ENCODE measurements around the gene FCN2. TPM values are rescaled to one million over a fixed set of nuclear protein-coding genes. Genes with fewer than 3 reads are reported as not detected.
A peak's percentile ranks its signal among the peaks of the same experiment; 100 is the strongest.

The FCN2 gene
- total RNA-seq, 6 donors from 2014 or later, result not detected

- DNase-seq (no peak), ATAC-seq (ENCODE audit: low FRiP score in 2 of 2) (no peak)
- no peak overlapping the region for H3K4me3 ChIP-seq
- no peaks in the 10 kb centered on the region for H3K4me1 ChIP-seq
- H3K36me3 ChIP-seq, result peaks cover 0 to 3% (median 0%) of the 10 kb centered on the region in 4 donors
- no peaks in the 10 kb centered on the region for H3K9me3 ChIP-seq
- H3K27me3 ChIP-seq, result no peaks in the 10 kb centered on the region
- no peak overlapping the region for H3K27ac ChIP-seq
- WGBS, 2 donors, result 88 to 89% methylated on average over 6 to 12 of the region's 12 CpGs
- TF ChIP-seq EP300 (IDR thresholded peaks at IDR 0.05) (no peak), POLR2A (IDR thresholded peaks at IDR 0.05) (no peak), CTCF (IDR thresholded peaks at IDR 0.05) (no peak), POLR2AphosphoS5 (IDR thresholded peaks at IDR 0.05) (no peak)
Measured at GRCh38 chr9:134837529-134837928, 43.1 kb upstream of the FCN2 start.

- no peak overlapping the region for H3K4me3 ChIP-seq
- DNase-seq (peak in 1 of 2 donors; percentile 74), ATAC-seq (ENCODE audit: low FRiP score in 2 of 2) (no peak)
- H3K4me1 ChIP-seq, result no peaks in the 10 kb centered on the region
- peaks cover 0 to 3% (median 0%) of the 10 kb centered on the region in 4 donors for H3K36me3 ChIP-seq
- H3K27me3 ChIP-seq, result no peaks in the 10 kb centered on the region
- TF ChIP-seq EP300 (IDR thresholded peaks at IDR 0.05) (no peak), CTCF (IDR thresholded peaks at IDR 0.05) (no peak), POLR2AphosphoS5 (IDR thresholded peaks at IDR 0.05) (no peak), POLR2A (IDR thresholded peaks at IDR 0.05) (no peak)
- no peak overlapping the region for H3K27ac ChIP-seq
- 73 to 94% methylated on average over 14 to 34 of the region's 34 CpGs for WGBS, 2 donors
- no peaks in the 10 kb centered on the region for H3K9me3 ChIP-seq
Measured at GRCh38 chr9:134838651-134839454, 41.8 kb upstream of the FCN2 start.

GRCh38 chr9:134839455-134840125, 41.0 kb upstream of the FCN2 start:
- DNase-seq (peak in 1 of 2 donors; percentile 56), ATAC-seq (ENCODE audit: low FRiP score in 2 of 2) (no peak)
- TF ChIP-seq EP300 (IDR thresholded peaks at IDR 0.05), result no peak
- no peak for TF ChIP-seq POLR2AphosphoS5 (IDR thresholded peaks at IDR 0.05)
- no peak for TF ChIP-seq CTCF (IDR thresholded peaks at IDR 0.05)
- TF ChIP-seq POLR2A (IDR thresholded peaks at IDR 0.05), result no peak
- no peak overlapping the region for H3K4me3 ChIP-seq
- peaks cover 0 to 3% (median 0%) of the 10 kb centered on the region in 4 donors for H3K36me3 ChIP-seq
- H3K27me3 ChIP-seq, result no peaks in the 10 kb centered on the region
- H3K27ac ChIP-seq, result no peak overlapping the region
- WGBS, 2 donors, result 91% methylated on average over 20 of the region's 21 CpGs; no CpG with 5 or more reads in 1 of the 2 donors
- no peaks in the 10 kb centered on the region for H3K9me3 ChIP-seq
- H3K4me1 ChIP-seq, result no peaks in the 10 kb centered on the region

- no peak overlapping the region for H3K4me3 ChIP-seq
- ATAC-seq (ENCODE audit: low FRiP score in 2 of 2), result no peak
- H3K4me1 ChIP-seq, result no peaks in the 10 kb centered on the region
- H3K27me3 ChIP-seq, result no peaks in the 10 kb centered on the region
- H3K27ac ChIP-seq, result no peak overlapping the region
- TF ChIP-seq EP300 (IDR thresholded peaks at IDR 0.05) (no peak), CTCF (IDR thresholded peaks at IDR 0.05) (no peak), POLR2A (IDR thresholded peaks at IDR 0.05) (no peak), POLR2AphosphoS5 (IDR thresholded peaks at IDR 0.05) (no peak)
- H3K36me3 ChIP-seq, result peaks cover 0 to 3% (median 0%) of the 10 kb centered on the region in 4 donors
- no peaks in the 10 kb centered on the region for H3K9me3 ChIP-seq
- DNase-seq, result no peak
- 82 to 85% methylated on average over 7 to 12 of the region's 12 CpGs for WGBS, 2 donors
Measured at GRCh38 chr9:134840511-134840910, 40.1 kb upstream of the FCN2 start.

Data from upper lobe of left lung (tissue), 6 donors.